WERI-Rb-1 (cell line): ENCODE results near the gene TIGAR.

Experiments used
- DNase-seq: peaks from one replicate; pipeline ENCODE4 v3.0.0-alpha.2; 2020
- H3K27ac ChIP-seq: fragments of 250-450 bp; sonication (Bioruptor Pico); 2 replicates; pipeline ENCODE4 v1.5.1; 2020; ENCODE audit warnings: mild to moderate bottlenecking, moderate library complexity
- H3K27me3 ChIP-seq: fragments of 250-450 bp; sonication (Bioruptor Pico); 2 replicates; pipeline ENCODE4 v1.5.1; 2021; ENCODE audit warnings: mild to moderate bottlenecking, low read depth, moderate library complexity; ENCODE audit not compliant: insufficient read depth, severe bottlenecking
- H3K36me3 ChIP-seq: fragments of 250-450 bp; sonication (Bioruptor Pico); 2 replicates; pipeline ENCODE4 v1.5.1; 2020; ENCODE audit warnings: mild to moderate bottlenecking, moderate library complexity
- H3K4me3 ChIP-seq: 2 replicates; pipeline ENCODE4 v1.5.1; 2011; ENCODE audit warnings: low read depth, mild to moderate bottlenecking, control low read depth, low read length
- H3K9me3 ChIP-seq: fragments of 250-450 bp; sonication (Bioruptor Pico); 2 replicates; pipeline ENCODE4 v1.5.1; 2021; ENCODE audit warnings: mild to moderate bottlenecking, moderate library complexity; ENCODE audit not compliant: severe bottlenecking
- CTCF ChIP-seq: IDR thresholded peaks from 2 replicates; pipeline ENCODE4 v1.5.1; 2011; ENCODE audit warnings: low read depth, mild to moderate bottlenecking, control low read depth, inconsistent platforms, low read length

The TIGAR gene

GRCh38 chr12:4308334-4308950, 12.6 kb upstream of the TIGAR start:
- no peaks in the 10 kb centered on the region for H3K9me3 ChIP-seq
- H3K36me3 ChIP-seq = no peaks in the 10 kb centered on the region
- H3K4me3 ChIP-seq = peak overlapping the region; percentile 57
- DNase-seq = peak; percentile 86
- TF ChIP-seq CTCF = no peak
- peak overlapping the region; percentile 88 for H3K27ac ChIP-seq
- H3K27me3 ChIP-seq = no peaks in the 10 kb centered on the region

GRCh38 chr12:4311776-4312175, 9.2 kb upstream of the TIGAR start:
- H3K4me3 ChIP-seq = 0 out of 2 replicates have a peak overlapping the region, but pooled peaks have one; percentile 1
- H3K27ac ChIP-seq = peak overlapping the region; percentile 88
- no peaks in the 10 kb centered on the region for H3K9me3 ChIP-seq
- no peak for TF ChIP-seq CTCF
- peak; percentile 30 for DNase-seq
- H3K27me3 ChIP-seq = no peaks in the 10 kb centered on the region
- H3K36me3 ChIP-seq = no peaks in the 10 kb centered on the region

GRCh38 chr12:4312251-4312650, 8.8 kb upstream of the TIGAR start:
- H3K36me3 ChIP-seq = no peaks in the 10 kb centered on the region
- no peak overlapping the region for H3K4me3 ChIP-seq
- no peaks in the 10 kb centered on the region for H3K9me3 ChIP-seq
- no peak for TF ChIP-seq CTCF
- H3K27me3 ChIP-seq = no peaks in the 10 kb centered on the region
- DNase-seq = no peak
- H3K27ac ChIP-seq = peak overlapping the region; percentile 88

GRCh38 chr12:4320497-4320852, 538 bp upstream of the TIGAR start:
- no peaks in the 10 kb centered on the region for H3K27me3 ChIP-seq
- peak; percentile 30 for DNase-seq
- H3K27ac ChIP-seq = peak overlapping the region; percentile 86

GRCh38 chr12:4322726-4323125, 1.7 kb downstream of the TIGAR start:
- no peaks in the 10 kb centered on the region for H3K27me3 ChIP-seq
- no peaks in the 10 kb centered on the region for H3K9me3 ChIP-seq
- peak overlapping the region; percentile 86 for H3K4me3 ChIP-seq
- H3K36me3 ChIP-seq = peaks cover 27% of the 10 kb centered on the region
- no peak for TF ChIP-seq CTCF
- no peak for DNase-seq
- peak overlapping the region; percentile 94 for H3K27ac ChIP-seq

More at GRCh38 chr12:4320497-4320852, 538 bp upstream of the TIGAR start:
- peak overlapping the region; percentile 65 for H3K4me3 ChIP-seq
- TF ChIP-seq CTCF = no peak
- no peaks in the 10 kb centered on the region for H3K9me3 ChIP-seq
- peaks cover 19% of the 10 kb centered on the region for H3K36me3 ChIP-seq

- no peak for DNase-seq
- no peak for TF ChIP-seq CTCF
- no peak overlapping the region for H3K27ac ChIP-seq
- no peaks in the 10 kb centered on the region for H3K27me3 ChIP-seq
- peaks cover 34% of the 10 kb centered on the region for H3K36me3 ChIP-seq
- no peak overlapping the region for H3K4me3 ChIP-seq
- no peaks in the 10 kb centered on the region for H3K9me3 ChIP-seq
These were observed 2.4 kb downstream of the TIGAR start for GRCh38 chr12:4323396-4323795.
